GM18870 (cell line): ENCODE measurements around the gene ADCY9.
"Not testable (repeated sequence)": the region's sequence is repeated elsewhere in the genome, so short reads cannot be mapped to it uniquely, and the experiment has no call there.

Experiments used
- ATAC-seq: cut with Tn5 transposase; IDR thresholded peaks from one replicate; pipeline ENCODE4 v1.9.1; 2021; ENCODE audit warnings: moderate library complexity; ENCODE audit not compliant: unreplicated experiment

ADCY9 gene

GRCh38 chr16:3959148-3959547, 157.1 kb downstream of the ADCY9 start:
- ATAC-seq, result no peak

DNA sequence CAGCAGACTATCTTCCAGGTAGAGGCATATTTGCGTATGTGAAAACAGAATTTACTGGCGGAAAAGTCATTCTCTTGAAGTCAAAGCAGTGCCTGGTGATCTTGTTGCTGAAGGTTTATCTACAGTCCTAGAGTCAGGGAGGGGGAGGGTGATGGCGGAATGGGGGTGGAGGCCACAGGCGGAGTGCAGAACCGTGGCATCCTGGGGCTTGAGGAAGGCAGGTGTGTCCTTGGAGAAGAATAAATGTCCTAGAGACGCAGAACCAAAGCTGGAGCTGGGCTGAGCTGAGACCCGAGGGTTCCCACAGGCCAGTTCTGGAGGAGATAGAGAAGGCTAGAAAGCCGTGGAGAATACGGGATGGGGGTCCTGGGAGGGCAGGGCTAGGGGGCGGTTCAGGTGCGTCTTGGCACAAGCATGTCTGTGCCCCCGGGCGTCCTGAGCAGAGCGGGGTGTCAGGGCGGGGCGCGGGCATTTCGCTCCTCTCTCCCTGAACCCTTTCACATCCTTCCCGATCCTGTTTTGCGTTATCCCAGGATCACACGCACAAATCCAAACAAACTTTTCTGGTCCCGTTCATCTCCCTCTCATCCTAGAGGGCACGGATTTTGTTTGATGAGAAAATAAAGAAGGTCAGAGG, 158.8 kb downstream of the ADCY9 start:
- no peak for ATAC-seq

- ATAC-seq, result no peak
These were observed 161.8 kb downstream of the ADCY9 start for GRCh38 chr16:3954411-3954921.

DNA sequence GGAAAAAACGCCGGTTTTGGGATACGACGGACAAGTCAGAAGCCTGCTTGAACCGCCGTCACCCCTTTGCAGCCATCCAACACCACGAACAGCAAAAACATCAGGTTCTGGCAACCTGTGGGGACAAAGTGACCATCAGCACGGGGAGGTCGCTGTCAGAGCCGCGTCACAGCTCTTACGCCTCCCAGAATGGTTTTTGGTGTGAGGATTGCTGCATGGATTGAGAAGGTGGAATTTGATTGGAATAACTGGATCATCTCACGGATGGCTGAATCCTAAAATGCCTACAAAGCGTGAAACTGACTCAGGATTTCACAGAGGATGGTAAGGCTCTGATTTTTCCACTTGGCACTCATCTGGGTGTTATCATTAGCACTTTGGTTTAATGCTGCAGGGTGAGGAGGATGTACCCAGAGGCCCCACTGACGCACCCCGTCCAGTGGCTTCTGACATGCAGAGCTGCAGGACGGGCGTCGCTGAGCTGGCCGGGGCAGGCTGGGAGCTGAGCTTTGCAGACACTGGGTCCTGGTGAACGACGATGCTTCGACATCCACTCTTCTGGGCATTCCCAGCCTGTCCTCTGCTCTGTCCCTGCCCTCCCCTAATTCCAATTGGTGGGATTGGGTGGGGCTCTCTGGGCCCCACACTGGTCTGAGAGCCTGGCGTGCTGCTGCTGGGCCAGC, 162.4 kb downstream of the ADCY9 start:
- ATAC-seq, result no peak

DNA sequence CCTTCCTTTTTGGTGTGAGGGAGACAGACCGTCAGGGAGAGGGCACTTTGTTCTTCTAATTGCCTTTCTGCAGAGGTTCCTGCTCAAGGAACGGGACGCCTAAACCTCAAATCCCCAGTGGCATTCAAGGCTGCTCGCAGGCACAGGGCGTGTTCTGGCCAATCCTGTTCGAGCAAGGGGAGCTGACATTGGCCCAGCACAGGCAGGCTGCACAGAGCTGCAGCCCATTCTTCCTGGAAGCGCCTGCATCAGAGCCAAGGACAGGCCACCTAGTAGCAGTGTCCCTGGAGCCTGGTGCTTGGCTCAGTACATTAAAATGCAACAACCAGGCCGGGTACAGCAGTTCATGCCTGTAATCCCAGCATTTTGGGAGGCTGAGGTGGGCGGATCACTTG, 163.5 kb downstream of the ADCY9 start:
- ATAC-seq, result no peak

DNA sequence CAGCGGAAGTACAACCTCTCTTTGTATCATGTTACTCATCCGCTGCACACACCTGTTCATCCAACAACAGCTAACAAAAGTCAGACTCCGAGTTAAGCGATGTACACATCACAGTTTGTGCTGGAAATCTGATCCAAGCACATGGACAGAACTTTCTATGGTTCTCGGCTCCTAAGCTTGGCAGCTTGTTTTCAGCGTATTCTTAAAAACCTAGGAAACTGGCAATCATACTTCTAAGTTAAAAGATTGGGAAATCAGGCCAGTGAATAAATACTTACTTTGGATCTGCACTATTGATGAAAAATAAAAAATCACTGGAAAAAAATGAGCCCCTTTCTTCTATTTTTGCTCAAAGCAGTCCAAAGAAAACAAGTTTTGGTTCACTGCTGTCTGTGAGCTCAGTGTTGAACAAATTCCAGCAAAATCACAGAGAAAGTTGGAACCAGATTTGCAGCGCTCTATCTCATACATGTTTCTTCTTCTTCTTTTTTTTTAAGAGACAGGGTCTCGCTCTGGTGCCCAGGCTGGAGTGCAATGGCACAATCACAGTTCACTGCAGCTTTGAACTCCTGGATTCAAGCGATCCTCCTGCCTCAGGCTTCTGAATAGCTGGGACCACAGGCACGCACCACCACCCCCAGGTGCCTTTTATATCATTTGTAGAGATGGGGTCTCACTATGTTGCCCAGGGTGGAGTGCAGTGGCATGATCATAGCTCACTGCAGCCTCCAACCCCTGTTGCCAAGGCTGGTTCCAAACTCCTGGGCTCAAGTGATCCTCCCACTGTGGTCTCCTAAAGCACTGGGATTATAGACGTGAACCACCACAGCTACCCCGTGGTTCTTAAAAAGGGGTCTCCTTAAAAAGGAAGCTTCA, 164.1 kb downstream of the ADCY9 start:
- ATAC-seq, result no peak

DNA sequence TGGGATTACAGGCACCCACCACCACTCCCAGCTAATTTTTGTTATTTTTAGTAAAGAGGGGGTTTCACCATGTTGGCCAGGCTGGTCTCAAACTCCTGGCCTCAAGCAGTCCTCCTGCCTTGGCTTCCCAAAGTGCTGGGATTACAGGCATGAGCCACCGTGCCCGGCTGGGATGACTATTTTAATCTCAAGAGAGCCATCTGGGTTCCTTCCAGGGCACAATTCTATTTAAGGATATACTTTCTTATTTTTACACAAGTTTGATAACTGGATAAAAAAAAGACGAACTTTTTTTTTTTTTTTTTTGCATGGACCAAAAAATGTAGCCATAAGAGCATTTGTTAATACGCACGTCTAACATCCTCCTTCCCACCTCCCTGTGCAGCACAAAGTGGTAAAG, 164.9 kb downstream of the ADCY9 start:
- ATAC-seq, result not testable (repeated sequence)

- ATAC-seq, result no peak
These were observed 165.7 kb downstream of the ADCY9 start for GRCh38 chr16:3950343-3951193.

- no peak for ATAC-seq
These were observed 166.3 kb downstream of the ADCY9 start for GRCh38 chr16:3949946-3950342.

- no peak for ATAC-seq
These were observed 167.0 kb downstream of the ADCY9 start for GRCh38 chr16:3949287-3949686.

GRCh38 chr16:3948378-3948995, 167.8 kb downstream of the ADCY9 start:
- ATAC-seq, result no peak

GRCh38 chr16:3946604-3947180, 169.6 kb downstream of the ADCY9 start:
- no peak for ATAC-seq

DNA sequence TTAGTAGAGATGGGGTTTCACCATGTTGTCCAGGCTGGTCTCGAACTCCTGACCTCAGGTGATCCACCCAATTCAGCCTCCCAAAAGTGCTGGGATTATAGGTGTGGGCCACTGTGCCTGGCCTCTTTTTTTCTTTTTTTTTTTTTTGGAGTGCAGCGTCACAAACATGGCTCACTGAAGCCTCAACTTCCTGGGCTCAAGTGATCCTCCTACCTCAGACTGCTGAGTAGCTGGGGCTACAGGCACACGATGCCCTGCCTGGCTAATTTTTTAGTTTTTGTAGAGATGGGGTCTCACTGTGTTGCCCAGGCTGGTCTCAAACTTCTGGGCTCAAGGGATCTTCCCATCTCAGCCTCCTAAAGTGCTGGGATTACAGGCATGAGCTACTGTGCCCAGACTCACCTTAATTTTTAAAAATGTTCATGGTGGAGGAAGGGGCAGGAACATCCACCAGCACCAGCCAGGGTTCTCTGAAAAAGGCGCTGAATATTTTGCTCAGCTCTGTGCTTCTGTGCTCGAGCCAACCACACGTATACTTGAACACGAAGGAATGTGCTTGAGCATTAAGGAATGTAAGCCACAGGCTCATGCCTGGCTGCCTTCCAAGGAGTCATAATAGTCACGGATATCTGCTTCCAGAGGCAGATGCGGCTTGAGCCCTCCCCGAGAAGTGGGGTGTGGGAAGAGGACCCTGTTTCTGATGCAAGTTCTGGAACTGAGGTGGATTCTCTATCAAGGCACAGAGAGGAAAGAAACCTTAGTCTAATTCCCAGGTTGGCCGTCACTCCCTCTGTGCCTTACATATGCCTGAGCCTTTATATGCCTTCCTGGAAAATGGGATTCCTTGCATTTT, 170.3 kb downstream of the ADCY9 start:
- ATAC-seq, result no peak

GRCh38 chr16:3944457-3944856, 171.8 kb downstream of the ADCY9 start:
- ATAC-seq, result not testable (repeated sequence)

DNA sequence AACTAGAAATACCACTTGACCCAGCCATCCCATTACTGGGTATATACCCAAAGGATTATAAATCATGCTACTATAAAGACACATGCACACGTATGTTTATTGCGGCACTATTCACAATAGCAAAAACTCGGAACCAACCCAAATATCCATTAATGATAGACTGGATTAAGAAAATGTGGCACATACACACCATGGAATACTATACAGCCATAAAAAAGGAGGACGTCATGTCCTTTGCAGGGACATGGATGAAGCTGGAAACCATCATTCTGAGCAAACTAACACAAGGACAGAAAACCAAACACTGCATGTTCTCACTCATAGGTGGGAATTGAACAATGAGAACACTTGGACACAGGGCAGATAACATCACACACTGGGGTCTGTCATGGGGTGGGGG, 174.1 kb downstream of the ADCY9 start:
- not testable (repeated sequence) for ATAC-seq

- ATAC-seq, result no peak
These were observed 177.2 kb downstream of the ADCY9 start for GRCh38 chr16:3938843-3939624.

- no peak for ATAC-seq
These were observed 177.8 kb downstream of the ADCY9 start for GRCh38 chr16:3938471-3938842.
